ENCODE data around the gene PTPN11. TPM values are rescaled to one million over a fixed set of nuclear protein-coding genes. Genes with fewer than 3 reads are reported as not detected.

The PTPN11 gene
- total RNA-seq, 1 donor, result 98.8 TPM

GRCh38 chr12:112532106-112532505 is 113.4 kb downstream of the PTPN11 start:
- Histone ChIP-seq H3K27ac (ENCODE audit: low read depth, low read length) (no peak overlapping the region), H3K4me2 (ENCODE audit: insufficient read depth, low read length) (no peak overlapping the region), H2AFZ (ENCODE audit: low read length) (no peak overlapping the region), H3K36me3 (ENCODE audit: insufficient read depth, low read length) (no peaks in the 10 kb centered on the region), H3K27me3 (ENCODE audit: insufficient read depth, low read length) (no peaks in the 10 kb centered on the region), H3K9me3 (ENCODE audit: low read depth, low read length) (no peaks in the 10 kb centered on the region), H4K20me1 (ENCODE audit: insufficient read depth, low read length) (no peaks in the 10 kb centered on the region), H3K79me2 (ENCODE audit: insufficient read depth, low read length) (no peaks in the 10 kb centered on the region), H3K4me3 (ENCODE audit: insufficient read depth, low read length) (no peak overlapping the region), H3K4me1 (ENCODE audit: insufficient read depth, low read length) (no peaks in the 10 kb centered on the region)
- TF ChIP-seq CTCF (IDR thresholded peaks at IDR 0.05; ENCODE audit: extremely low read depth, low read depth, low read length), result no peak
- no peak for DNase-seq (ENCODE audit: insufficient read length, low spot score, missing footprints)

- H3K4me3 ChIP-seq (ENCODE audit: insufficient read depth, low read length), result no peak overlapping the region
- no peak overlapping the region for H3K4me2 ChIP-seq (ENCODE audit: insufficient read depth, low read length)
- no peak for DNase-seq (ENCODE audit: insufficient read length, low spot score, missing footprints)
- no peaks in the 10 kb centered on the region for H4K20me1 ChIP-seq (ENCODE audit: insufficient read depth, low read length)
- no peaks in the 10 kb centered on the region for H3K79me2 ChIP-seq (ENCODE audit: insufficient read depth, low read length)
- no peak for TF ChIP-seq CTCF (IDR thresholded peaks at IDR 0.05; ENCODE audit: extremely low read depth, low read depth, low read length)
- no peak overlapping the region for H2AFZ ChIP-seq (ENCODE audit: low read length)
- no peaks in the 10 kb centered on the region for H3K27me3 ChIP-seq (ENCODE audit: insufficient read depth, low read length)
- H3K9me3 ChIP-seq (ENCODE audit: low read depth, low read length), result no peaks in the 10 kb centered on the region
- H3K27ac ChIP-seq (ENCODE audit: low read depth, low read length), result no peak overlapping the region
- H3K36me3 ChIP-seq (ENCODE audit: insufficient read depth, low read length), result no peaks in the 10 kb centered on the region
- no peaks in the 10 kb centered on the region for H3K4me1 ChIP-seq (ENCODE audit: insufficient read depth, low read length)
Observed at GRCh38 chr12:112533528-112533927, 114.8 kb downstream of the PTPN11 start.

- Histone ChIP-seq H3K4me2 (ENCODE audit: insufficient read depth, low read length) (no peak overlapping the region), H3K4me3 (ENCODE audit: insufficient read depth, low read length) (no peak overlapping the region), H3K4me1 (ENCODE audit: insufficient read depth, low read length) (no peaks in the 10 kb centered on the region), H3K27me3 (ENCODE audit: insufficient read depth, low read length) (peaks cover 2% of the 10 kb centered on the region), H2AFZ (ENCODE audit: low read length) (no peak overlapping the region), H4K20me1 (ENCODE audit: insufficient read depth, low read length) (no peaks in the 10 kb centered on the region), H3K79me2 (ENCODE audit: insufficient read depth, low read length) (no peaks in the 10 kb centered on the region), H3K9me3 (ENCODE audit: low read depth, low read length) (no peaks in the 10 kb centered on the region), H3K36me3 (ENCODE audit: insufficient read depth, low read length) (no peaks in the 10 kb centered on the region), H3K27ac (ENCODE audit: low read depth, low read length) (no peak overlapping the region)
- DNase-seq (ENCODE audit: insufficient read length, low spot score, missing footprints), result no peak
- TF ChIP-seq CTCF (IDR thresholded peaks at IDR 0.05; ENCODE audit: extremely low read depth, low read depth, low read length), result no peak
Observed at GRCh38 chr12:112535017-112535416, 116.3 kb downstream of the PTPN11 start.

- Histone ChIP-seq H4K20me1 (ENCODE audit: insufficient read depth, low read length) (no peaks in the 10 kb centered on the region), H3K27me3 (ENCODE audit: insufficient read depth, low read length) (peaks cover 2% of the 10 kb centered on the region), H3K36me3 (ENCODE audit: insufficient read depth, low read length) (no peaks in the 10 kb centered on the region), H3K4me3 (ENCODE audit: insufficient read depth, low read length) (no peak overlapping the region), H3K79me2 (ENCODE audit: insufficient read depth, low read length) (no peaks in the 10 kb centered on the region), H3K4me2 (ENCODE audit: insufficient read depth, low read length) (no peak overlapping the region), H3K9me3 (ENCODE audit: low read depth, low read length) (no peaks in the 10 kb centered on the region), H3K4me1 (ENCODE audit: insufficient read depth, low read length) (no peaks in the 10 kb centered on the region), H3K27ac (ENCODE audit: low read depth, low read length) (no peak overlapping the region), H2AFZ (ENCODE audit: low read length) (no peak overlapping the region)
- DNase-seq (ENCODE audit: insufficient read length, low spot score, missing footprints), result no peak
- no peak for TF ChIP-seq CTCF (IDR thresholded peaks at IDR 0.05; ENCODE audit: extremely low read depth, low read depth, low read length)
Observed at GRCh38 chr12:112535637-112536366, 117.1 kb downstream of the PTPN11 start.
